ENCODE measurements around the gene NR2F1.
"Not testable (repeated sequence)": the region's sequence is repeated elsewhere in the genome, so short reads cannot be mapped to it uniquely, and the experiment has no call there.

DNA sequence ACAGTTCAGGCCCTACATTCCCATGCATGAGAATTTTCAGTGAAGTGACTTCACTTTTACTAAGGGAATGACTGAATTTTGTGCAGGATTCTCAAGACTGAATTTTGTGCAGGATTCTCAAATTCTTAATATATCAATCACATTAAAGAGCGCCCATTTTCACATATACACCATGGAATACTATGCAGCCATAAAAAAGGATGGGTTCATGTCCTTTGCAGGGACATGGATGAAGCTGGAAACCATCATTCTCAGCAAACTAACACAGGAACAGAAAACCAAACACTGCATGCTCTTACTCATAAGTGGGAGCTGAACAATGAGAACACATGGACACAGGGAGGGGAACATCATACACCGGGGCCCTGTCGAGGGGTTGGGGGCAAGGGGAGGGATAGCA lies 33.4 kb upstream of the NR2F1 start:
- not testable (repeated sequence) for TF ChIP-seq POLR2AphosphoS5 (IDR thresholded peaks at IDR 0.05)
- TF ChIP-seq, protein P1, sequence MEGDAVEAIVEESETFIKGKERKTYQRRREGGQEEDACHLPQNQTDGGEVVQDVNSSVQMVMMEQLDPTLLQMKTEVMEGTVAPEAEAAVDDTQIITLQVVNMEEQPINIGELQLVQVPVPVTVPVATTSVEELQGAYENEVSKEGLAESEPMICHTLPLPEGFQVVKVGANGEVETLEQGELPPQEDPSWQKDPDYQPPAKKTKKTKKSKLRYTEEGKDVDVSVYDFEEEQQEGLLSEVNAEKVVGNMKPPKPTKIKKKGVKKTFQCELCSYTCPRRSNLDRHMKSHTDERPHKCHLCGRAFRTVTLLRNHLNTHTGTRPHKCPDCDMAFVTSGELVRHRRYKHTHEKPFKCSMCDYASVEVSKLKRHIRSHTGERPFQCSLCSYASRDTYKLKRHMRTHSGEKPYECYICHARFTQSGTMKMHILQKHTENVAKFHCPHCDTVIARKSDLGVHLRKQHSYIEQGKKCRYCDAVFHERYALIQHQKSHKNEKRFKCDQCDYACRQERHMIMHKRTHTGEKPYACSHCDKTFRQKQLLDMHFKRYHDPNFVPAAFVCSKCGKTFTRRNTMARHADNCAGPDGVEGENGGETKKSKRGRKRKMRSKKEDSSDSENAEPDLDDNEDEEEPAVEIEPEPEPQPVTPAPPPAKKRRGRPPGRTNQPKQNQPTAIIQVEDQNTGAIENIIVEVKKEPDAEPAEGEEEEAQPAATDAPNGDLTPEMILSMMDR (IDR thresholded peaks at IDR 0.05) = not testable (repeated sequence)

Data from gastroesophageal sphincter (tissue), 3 donors.